ENCODE measurements around the gene GLCE.

Gene GLCE

DNA sequence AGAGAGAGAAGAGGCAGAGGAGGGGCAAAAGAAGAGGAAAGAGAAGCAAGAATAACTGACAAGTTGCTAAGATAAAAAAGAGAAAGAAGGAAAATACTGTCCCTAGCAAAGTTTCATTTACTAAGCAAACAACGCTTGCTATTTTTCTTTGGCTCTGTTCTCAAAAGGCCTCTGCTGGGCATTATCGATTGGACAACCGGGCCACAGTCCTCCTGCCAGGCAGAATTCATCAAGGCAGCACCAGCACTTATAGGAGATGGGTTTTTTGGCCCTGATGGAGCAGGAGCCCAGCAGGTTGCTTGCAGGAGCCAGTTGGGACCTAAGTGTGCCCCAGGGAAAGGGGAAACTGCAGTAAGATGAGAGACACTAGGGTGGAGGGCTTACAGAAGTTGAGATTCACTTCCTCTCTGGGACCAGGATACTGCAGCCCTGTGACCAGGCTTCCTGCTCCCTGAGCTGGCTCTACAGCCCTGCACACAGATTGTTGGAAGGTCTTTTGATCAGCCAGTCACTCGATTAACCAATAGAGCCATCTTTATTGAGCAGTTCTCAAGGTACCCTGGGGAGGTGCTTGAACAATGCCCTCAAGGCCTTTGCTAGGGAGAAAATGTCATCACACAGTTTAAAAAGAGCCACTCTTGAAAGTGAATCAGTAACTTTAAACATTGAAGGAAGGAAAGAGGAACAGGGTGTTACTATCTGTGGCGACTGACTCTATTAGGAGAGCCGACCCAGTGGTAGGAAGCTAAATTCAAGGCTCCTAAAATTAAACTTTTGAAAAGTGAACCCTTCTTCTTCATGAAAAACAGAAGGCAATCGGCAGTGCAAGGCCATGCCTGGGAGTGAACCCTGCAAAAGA lies 28.8 kb upstream of the GLCE start:
- no peaks in the 10 kb centered on the region for H3K4me1 ChIP-seq (ENCODE audit: insufficient read depth, low read length)
- H3K9ac ChIP-seq (ENCODE audit: low read depth, low read length) = no peak overlapping the region
- no peaks in the 10 kb centered on the region for H3K9me3 ChIP-seq (ENCODE audit: control insufficient read depth, insufficient read depth, low read length)
- H3K36me3 ChIP-seq (ENCODE audit: insufficient read depth, low read length) = no peaks in the 10 kb centered on the region

GRCh38 chr15:69132430-69132829 lies 28.0 kb upstream of the GLCE start:
- H3K36me3 ChIP-seq (ENCODE audit: insufficient read depth, low read length) = no peaks in the 10 kb centered on the region

DNA sequence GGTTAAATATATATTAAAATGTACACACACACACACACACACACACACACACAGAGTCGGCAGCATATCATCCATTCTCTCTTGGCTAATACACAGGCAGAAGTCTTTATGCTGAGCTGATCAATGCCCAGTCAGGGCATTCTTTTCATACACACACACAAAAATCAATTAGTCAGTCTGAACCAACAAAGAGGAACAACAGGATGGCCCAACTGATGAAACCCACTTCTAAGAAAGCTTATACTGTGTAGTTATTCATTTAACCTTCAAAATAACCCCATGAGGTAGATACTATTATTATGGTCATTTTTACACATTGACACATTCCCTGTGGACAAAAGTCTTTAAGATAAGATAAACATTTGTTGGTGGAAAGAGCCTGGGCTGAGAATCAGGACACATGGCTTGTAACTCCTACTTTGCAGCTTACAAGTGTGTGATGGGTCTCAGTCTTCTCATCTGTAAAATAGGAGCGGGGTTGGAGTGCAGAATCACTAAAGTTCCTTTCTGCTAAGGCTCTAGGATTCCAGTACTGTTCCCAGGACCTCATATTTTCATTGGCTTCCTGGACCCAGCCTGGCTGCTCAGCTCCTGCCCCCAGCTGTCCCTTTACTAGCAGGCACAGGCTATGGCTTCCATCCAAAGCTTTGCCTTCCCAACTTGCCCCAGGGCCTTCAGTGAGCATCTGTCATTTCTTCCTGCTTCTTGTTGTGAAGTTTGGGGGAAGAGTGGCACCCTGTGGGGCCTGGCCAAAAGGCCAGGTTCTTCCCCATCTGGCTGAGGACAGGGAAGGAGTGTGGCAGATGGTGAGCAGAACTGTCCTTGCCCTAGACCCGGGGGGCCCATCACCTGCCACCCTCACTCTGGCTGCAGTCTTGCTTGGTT lies 27.2 kb upstream of the GLCE start:
- H3K36me3 ChIP-seq (ENCODE audit: insufficient read depth, low read length) = no peaks in the 10 kb centered on the region
- H3K4me1 ChIP-seq (ENCODE audit: insufficient read depth, low read length) = no peaks in the 10 kb centered on the region
- H3K9ac ChIP-seq (ENCODE audit: low read depth, low read length) = no peak overlapping the region
- no peaks in the 10 kb centered on the region for H3K9me3 ChIP-seq (ENCODE audit: control insufficient read depth, insufficient read depth, low read length)

More at GRCh38 chr15:69132430-69132829, 28.0 kb upstream of the GLCE start:
- Histone ChIP-seq H3K4me1 (ENCODE audit: insufficient read depth, low read length) (no peaks in the 10 kb centered on the region), H3K9ac (ENCODE audit: low read depth, low read length) (no peak overlapping the region), H3K9me3 (ENCODE audit: control insufficient read depth, insufficient read depth, low read length) (no peaks in the 10 kb centered on the region)

DNA sequence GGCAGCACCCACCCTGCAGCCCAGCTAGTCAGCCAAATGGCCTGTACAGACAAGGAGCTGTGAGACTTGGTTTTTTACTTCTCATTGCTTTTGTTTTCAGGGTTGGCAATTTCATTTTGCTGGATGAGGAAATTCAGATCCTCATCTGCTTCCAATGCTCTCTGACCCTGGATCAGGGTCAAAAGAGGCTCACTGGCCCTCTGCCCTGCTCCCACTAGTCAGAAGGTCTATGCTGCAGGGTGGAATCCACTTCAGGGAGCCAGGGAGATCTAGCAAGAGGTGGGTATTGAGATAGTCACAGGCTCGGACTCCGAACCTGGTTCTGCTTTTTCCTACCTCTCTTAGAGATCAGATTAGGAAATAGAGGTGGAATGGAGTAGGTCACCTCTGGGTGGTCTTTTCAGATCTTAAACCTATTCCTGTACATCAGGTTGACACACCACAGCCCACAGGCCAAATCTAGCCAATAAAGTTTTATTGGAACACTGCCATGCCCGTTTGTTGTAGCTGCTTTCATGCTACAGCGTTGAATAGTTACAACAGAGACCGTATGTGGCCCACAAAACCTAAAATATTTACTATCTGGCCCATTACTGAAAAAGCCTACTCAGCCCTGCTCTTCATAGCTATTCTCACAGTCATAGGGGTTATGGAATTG lies 26.4 kb upstream of the GLCE start:
- no peaks in the 10 kb centered on the region for H3K9me3 ChIP-seq (ENCODE audit: control insufficient read depth, insufficient read depth, low read length)
- no peak overlapping the region for H3K9ac ChIP-seq (ENCODE audit: low read depth, low read length)
- no peaks in the 10 kb centered on the region for H3K36me3 ChIP-seq (ENCODE audit: insufficient read depth, low read length)
- H3K4me1 ChIP-seq (ENCODE audit: insufficient read depth, low read length) = no peaks in the 10 kb centered on the region

- no peaks in the 10 kb centered on the region for H3K36me3 ChIP-seq (ENCODE audit: insufficient read depth, low read length)
- no peak overlapping the region for H3K9ac ChIP-seq (ENCODE audit: low read depth, low read length)
- no peaks in the 10 kb centered on the region for H3K4me1 ChIP-seq (ENCODE audit: insufficient read depth, low read length)
- H3K9me3 ChIP-seq (ENCODE audit: control insufficient read depth, insufficient read depth, low read length) = no peaks in the 10 kb centered on the region
Measured at GRCh38 chr15:69134791-69135190, 25.6 kb upstream of the GLCE start.

GRCh38 chr15:69135499-69135898 lies 24.9 kb upstream of the GLCE start:
- no peaks in the 10 kb centered on the region for H3K4me1 ChIP-seq (ENCODE audit: insufficient read depth, low read length)
- no peaks in the 10 kb centered on the region for H3K36me3 ChIP-seq (ENCODE audit: insufficient read depth, low read length)
- H3K9me3 ChIP-seq (ENCODE audit: control insufficient read depth, insufficient read depth, low read length) = no peaks in the 10 kb centered on the region
- no peak overlapping the region for H3K9ac ChIP-seq (ENCODE audit: low read depth, low read length)

DNA sequence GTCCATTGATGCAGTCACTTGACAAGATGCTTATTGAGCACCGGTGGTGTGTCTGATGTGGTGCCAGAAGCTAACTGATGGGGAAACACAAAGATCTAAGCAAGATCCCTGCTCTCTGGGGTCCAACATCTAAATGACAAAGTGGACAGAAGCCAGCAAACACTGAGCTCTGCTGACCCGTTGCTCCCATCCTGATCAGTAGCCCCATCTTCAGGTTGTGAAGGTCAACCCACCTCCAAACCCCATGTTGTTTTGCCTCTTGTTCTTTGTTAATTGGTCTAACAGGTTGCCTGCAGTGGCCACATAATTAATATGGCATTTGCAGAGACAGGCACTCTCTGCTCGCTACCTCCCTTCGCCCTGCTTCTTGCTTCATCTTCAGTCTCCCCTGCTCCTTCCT lies 21.5 kb upstream of the GLCE start:
- H3K9me3 ChIP-seq (ENCODE audit: control insufficient read depth, insufficient read depth, low read length) = no peaks in the 10 kb centered on the region
- no peaks in the 10 kb centered on the region for H3K36me3 ChIP-seq (ENCODE audit: insufficient read depth, low read length)
- no peak overlapping the region for H3K9ac ChIP-seq (ENCODE audit: low read depth, low read length)
- no peaks in the 10 kb centered on the region for H3K4me1 ChIP-seq (ENCODE audit: insufficient read depth, low read length)

GRCh38 chr15:69140306-69140705 lies 20.1 kb upstream of the GLCE start:
- H3K36me3 ChIP-seq (ENCODE audit: insufficient read depth, low read length) = no peaks in the 10 kb centered on the region
- H3K9ac ChIP-seq (ENCODE audit: low read depth, low read length) = no peak overlapping the region
- no peaks in the 10 kb centered on the region for H3K4me1 ChIP-seq (ENCODE audit: insufficient read depth, low read length)
- no peaks in the 10 kb centered on the region for H3K9me3 ChIP-seq (ENCODE audit: control insufficient read depth, insufficient read depth, low read length)

DNA sequence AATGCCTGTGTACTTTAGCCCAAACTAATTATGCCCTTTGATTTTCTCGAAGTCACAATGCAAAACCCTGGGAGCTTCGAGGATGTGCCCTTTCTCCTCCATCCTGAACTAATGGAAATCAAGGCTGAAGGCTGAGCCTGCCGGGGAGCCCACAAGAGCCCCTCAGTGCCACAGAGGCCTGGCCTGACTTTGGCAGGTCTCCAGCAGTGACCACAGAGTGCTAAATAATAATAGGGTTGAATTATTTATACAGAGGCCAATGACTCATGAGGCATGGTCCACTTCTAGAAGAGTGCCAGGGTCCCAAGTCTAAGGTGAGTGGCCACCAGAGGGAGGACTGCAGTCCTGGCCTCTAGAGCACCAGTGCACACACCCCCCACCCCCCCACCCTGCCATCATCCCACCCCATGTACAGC lies 19.1 kb upstream of the GLCE start:
- Histone ChIP-seq H3K4me1 (ENCODE audit: insufficient read depth, low read length) (peaks cover 3% of the 10 kb centered on the region; the same call in 1 of the 2 replicates), H3K36me3 (ENCODE audit: insufficient read depth, low read length) (no peaks in the 10 kb centered on the region), H3K9ac (ENCODE audit: low read depth, low read length) (no peak overlapping the region), H3K9me3 (ENCODE audit: control insufficient read depth, insufficient read depth, low read length) (no peaks in the 10 kb centered on the region)

DNA sequence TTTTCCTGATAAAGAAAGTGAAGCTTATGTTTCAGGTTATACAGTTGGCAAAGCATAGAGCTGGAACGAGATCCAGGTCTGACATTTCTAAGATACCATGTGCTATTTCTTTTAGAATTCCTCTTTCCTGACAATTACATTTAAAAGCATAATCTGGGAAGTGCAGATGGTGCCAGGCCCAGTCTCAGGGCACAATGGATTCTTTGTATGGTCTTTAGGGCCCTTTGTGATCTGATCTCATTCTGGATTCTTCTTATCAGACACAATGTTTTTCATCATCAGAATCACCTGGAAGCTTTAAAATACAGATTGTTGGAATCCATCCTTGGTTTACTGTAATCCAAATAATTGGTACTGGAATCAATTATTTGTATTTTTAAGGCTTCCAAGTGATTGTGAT lies 18.6 kb upstream of the GLCE start:
- Histone ChIP-seq H3K9me3 (ENCODE audit: control insufficient read depth, insufficient read depth, low read length) (no peaks in the 10 kb centered on the region), H3K4me1 (ENCODE audit: insufficient read depth, low read length) (peaks cover 3% of the 10 kb centered on the region; the same call in 1 of the 2 replicates), H3K9ac (ENCODE audit: low read depth, low read length) (no peak overlapping the region), H3K36me3 (ENCODE audit: insufficient read depth, low read length) (no peaks in the 10 kb centered on the region)

- Histone ChIP-seq H3K9me3 (ENCODE audit: control insufficient read depth, insufficient read depth, low read length) (no peaks in the 10 kb centered on the region), H3K36me3 (ENCODE audit: insufficient read depth, low read length) (no peaks in the 10 kb centered on the region), H3K9ac (ENCODE audit: low read depth, low read length) (no peak overlapping the region), H3K4me1 (ENCODE audit: insufficient read depth, low read length) (peaks cover 3% of the 10 kb centered on the region; the same call in 1 of the 2 replicates)
Measured at GRCh38 chr15:69143756-69144436, 16.5 kb upstream of the GLCE start.

GRCh38 chr15:69144530-69144929 lies 15.9 kb upstream of the GLCE start:
- H3K9ac ChIP-seq (ENCODE audit: low read depth, low read length) = no peak overlapping the region
- no peaks in the 10 kb centered on the region for H3K9me3 ChIP-seq (ENCODE audit: control insufficient read depth, insufficient read depth, low read length)
- H3K36me3 ChIP-seq (ENCODE audit: insufficient read depth, low read length) = no peaks in the 10 kb centered on the region
- H3K4me1 ChIP-seq (ENCODE audit: insufficient read depth, low read length) = peaks cover 3% of the 10 kb centered on the region; the same call in 1 of the 2 replicates

DNA sequence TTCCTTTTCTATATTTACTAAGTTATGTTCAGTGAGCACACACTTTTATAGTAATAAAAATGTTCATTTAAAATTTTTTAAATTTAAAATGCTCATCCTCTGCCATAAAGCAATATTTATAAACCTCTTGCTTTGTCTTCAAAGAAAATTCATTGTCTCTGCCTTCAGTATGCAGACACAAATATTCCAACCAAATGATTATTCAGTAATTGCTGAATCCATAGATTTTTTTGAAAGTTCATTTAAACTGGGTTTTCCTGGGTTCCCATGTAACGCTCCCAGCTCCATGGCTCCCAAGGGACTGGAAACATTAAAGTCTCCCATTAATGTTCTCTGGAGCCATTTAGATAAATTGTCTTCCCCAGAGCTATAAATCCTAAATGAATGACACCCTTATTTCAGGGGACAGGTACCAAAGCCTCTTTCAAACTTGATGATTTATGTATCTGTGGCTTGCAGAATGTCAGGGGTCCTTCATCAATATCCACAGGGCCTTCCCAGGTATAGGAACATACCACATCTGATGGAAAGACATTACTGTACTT lies 15.2 kb upstream of the GLCE start:
- H3K9ac ChIP-seq (ENCODE audit: low read depth, low read length) = no peak overlapping the region
- H3K9me3 ChIP-seq (ENCODE audit: control insufficient read depth, insufficient read depth, low read length) = no peaks in the 10 kb centered on the region
- peaks cover 3% of the 10 kb centered on the region; the same call in 1 of the 2 replicates for H3K4me1 ChIP-seq (ENCODE audit: insufficient read depth, low read length)
- H3K36me3 ChIP-seq (ENCODE audit: insufficient read depth, low read length) = no peaks in the 10 kb centered on the region

Measured in ES-I3 (cell line).